ENCODE measurements around the gene ZNF516.
A peak's percentile ranks its signal among the peaks of the same experiment; 100 is the strongest.

The ZNF516 gene

DNA sequence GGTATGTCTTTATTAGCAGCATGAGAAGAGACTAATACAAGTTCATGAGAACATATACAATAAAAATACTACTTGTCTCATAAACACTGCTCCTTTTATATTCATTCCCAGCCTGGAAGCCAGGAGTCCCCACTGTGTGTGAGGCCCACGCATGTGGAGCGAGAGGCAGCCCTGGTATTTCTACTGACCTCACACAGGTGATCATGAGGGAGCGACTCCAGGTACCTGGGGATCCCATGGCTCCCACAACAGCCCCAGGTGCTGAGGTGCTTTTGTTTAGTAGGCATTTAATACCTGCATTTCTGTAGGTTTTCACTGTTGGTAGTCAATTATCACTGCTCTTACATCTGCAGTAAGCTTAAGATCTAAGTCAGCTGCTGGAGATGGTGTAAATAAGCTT lies 75.2 kb downstream of the ZNF516 start:
- DNase-seq: no peak

DNA sequence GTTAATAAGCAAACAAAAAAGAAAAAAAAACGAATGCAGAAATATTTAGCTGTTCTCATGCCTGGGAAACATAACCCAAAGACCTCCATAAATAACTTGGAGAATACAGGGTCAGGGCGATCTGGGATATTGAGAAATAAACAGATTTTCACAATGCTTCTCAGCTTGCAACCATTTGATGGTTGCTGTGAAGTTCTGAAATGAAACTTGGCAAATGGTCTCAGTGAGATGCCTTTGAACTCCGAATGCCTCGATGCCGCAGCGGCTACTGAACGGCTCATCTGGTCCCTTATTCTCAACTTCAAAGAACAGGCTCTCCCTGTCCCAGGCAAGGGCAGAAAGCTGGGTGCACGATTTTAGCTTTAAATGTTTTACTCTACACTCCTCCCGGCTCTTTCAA lies 78.1 kb downstream of the ZNF516 start:
- no peak for DNase-seq

DNA sequence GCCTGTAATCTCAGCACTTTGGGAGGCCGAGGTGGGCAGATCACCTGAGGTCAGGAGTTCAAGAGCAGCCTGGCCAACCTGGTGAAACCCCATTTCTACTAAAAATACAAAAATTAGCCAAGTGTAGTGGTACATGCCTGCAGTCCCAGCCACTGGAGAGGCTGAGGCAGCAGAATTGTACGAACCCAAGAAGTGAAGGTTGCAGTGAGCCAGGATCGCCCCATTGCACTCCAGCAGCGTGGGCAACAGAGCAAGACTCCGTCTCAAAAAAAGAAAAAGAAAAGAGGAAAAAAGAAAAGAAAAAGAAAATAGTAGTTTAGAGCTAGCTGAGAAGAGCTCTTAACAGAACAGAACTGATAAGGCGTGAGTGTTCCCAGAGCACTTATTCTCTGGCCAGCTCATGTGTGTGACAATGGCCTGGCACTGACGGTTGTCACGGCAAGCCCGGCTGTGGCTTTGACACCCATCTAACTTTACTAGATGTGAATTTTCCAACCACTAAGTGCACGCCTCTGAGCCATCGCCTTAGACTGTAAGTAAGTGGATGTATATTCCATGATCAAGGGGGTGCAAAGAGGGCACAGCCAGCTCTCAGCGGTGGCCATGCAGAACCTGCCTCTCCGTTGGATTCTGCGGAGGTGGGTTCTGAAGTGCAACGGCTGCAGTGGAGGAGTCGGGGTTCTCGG lies 80.0 kb downstream of the ZNF516 start:
- DNase-seq: no peak

DNA sequence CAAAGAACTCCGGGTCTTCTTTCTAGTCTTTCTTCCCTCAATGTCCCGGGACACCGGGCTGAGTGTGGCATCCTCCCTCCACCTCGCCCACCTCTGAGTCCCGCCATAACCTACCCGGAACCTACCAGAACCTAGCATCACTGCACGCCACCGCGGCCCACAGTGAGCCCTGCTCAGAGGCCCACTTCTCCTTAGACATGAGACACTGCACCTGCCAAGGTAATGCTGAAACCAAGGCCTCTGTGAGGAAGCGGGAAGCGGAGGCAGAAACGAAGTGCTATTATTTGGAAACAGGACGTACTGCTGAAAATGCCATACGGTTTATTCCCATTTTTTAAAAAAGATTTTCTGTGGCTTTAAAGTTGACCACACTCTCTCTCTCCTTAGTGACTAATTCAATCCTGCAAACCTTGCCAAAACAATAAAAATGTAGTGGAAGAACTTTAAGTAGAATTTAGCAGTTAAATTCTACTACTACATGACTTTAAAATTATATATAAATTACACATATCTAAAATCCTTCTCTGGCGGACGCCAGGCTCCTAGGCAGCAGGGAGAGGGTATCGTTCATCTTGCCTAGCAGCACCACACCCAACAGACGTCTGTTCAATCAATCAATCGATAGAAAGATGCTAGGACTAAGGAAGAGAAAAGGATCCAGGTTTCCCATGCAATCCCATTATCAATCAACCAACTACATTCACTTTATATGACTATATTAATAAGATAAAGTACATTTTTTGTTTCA lies 82.0 kb downstream of the ZNF516 start:
- DNase-seq: no peak

DNA sequence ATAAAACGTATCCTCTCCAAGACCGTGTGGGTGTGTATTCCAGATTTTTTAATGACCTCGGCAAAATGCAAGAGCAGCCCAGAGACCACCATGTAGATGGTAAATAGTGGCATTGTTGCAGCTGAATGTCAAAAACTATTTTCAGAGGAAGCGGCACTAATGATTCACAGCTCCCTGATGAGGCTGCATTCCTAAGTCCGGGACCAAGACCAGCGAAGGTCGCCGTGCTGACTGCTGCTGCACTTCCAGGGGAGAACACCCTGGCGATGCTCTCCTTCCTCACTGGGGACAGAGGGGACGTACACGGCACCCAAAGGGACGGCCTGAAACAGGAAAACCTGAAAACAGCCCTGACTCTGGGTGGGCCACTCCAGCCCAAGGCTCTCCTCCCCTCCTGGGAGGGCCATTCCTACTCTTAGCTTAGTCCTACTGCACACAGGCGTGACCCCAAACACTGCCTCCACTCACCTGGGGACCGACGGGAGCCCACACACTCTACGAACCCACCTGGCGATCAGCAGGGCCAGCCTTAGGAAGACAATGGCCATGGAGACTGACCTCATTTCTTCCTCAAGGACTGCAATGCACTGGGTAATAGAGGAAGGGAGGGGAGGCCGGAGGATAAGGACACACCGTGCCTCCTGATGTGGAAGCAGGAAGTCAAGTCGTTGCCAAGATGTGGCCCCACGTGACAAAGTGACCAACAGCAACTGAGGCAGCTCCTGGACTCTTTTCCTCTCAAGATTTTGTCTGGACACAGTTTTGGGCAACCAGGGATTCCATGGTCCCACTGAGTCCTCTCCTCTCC lies 82.8 kb downstream of the ZNF516 start:
- DNase-seq: no peak

DNA sequence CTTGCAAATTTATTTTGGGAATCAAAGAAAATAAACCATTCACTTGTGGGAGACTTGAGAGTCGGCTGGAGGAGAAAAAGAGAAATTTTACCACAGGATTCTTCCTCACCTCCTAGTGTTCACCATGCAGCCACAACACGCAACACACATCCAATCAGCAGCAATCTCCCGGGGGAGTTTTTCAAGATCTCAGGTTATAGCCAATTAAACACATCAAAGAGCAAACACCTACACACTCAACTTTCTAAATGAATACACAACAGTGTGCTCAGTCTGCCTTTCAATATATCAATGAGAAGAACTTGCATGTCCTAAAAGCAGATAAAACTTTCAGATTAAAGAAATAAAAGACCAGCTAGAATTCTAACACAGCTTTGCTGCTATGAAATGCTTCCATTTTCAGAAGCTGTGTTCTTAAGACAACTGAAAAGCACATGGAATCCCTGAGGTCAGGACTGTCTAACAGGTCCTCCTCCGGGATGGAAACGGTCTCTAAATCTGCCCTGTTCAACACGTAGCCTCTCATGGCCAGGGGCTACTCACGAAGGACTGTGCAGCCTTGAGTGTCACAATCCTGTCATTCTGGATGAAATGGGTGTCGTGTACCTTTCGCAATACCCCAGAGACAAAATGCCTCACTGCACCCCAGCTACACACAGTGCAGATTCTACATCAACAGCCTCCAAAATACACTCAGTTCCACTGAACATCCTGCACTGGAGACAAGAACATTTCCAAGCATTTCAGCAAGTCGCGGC lies 84.2 kb downstream of the ZNF516 start:
- DNase-seq: peak; percentile 51

DNA sequence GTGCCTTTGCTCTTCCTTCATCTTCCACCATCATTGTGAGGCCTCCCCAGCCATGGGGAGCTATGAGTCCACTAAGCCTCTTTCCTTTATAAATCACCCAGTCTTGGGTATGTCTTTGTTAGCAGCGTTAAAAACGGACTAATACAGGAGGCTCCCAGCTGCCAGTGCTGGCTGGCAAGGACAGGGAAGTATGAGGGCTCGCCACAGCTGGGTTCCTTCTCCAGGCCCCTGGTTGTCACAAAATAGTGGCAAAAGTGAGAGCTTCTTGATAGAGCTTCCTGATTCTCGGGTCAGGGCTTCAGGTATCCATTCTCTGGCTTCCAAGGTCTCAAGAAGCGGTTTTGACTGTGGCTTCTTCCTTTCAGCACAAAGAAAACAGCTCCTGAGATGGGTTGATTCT lies 85.0 kb downstream of the ZNF516 start:
- DNase-seq: no peak

DNA sequence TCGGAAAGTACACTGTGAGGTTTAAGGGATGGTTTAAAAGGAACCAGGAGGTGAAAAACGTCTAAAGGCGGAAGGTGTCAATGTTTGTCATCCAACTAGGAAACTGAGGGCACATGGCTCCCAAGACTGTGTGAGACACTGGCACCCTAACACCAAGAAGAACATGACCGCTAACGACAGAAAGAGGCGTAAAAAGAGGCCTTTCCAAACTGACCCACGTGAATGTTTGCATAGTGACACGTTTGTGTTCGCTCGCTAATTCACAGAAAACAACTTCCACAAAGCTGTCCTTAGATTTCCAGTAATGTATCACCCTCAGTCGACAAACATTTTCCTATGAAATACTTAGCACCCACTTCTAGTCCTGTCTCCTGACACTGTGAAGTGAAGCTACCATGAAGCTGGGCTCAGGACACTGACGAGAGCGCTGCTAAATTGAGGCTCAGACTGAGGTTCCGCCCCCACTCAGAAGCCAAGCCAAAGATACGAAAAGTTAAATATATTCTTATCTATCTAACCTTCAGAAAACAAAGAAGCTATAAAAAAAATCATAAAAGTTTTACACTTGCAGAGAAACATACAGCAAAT lies 86.5 kb downstream of the ZNF516 start:
- no peak for DNase-seq

DNA sequence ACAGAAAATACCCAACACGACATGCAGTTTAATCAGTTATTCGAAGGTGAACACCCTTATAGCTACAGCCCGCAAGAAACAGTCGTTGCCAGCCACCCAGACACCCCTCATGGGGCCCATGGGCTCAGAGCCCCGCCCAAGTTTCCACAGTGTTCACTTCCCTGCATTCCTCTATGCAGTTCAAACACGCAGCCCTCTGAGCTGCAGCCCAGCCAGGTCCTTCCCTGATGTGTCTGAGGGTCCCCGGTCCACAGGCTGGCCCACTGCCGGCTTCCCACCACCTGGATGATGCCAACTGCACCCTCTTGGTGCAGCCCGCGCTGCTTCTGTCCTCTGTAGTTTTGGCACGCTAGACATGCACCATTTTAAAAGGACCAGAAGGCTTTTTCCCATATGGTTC lies 87.4 kb downstream of the ZNF516 start:
- DNase-seq: no peak

DNA sequence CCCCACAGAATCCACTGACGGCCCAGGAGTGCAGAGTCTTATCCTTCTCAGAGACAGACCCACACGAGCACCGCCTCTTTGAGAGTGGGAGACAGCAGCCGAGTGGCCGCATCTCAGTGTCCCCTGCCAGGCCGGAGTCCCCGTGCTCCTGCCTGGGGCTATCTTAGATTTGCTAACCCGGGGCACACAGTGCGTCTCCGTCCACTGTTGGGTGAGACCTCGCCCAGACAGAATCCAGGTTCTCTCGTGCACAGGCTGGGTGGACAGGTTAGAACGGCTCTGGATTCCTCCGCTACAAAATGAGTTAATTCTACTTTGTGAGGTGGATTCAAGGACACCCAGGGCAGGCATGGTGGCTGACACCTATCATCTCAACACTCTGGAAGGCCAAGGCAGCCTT lies 88.3 kb downstream of the ZNF516 start:
- no peak for DNase-seq

DNA sequence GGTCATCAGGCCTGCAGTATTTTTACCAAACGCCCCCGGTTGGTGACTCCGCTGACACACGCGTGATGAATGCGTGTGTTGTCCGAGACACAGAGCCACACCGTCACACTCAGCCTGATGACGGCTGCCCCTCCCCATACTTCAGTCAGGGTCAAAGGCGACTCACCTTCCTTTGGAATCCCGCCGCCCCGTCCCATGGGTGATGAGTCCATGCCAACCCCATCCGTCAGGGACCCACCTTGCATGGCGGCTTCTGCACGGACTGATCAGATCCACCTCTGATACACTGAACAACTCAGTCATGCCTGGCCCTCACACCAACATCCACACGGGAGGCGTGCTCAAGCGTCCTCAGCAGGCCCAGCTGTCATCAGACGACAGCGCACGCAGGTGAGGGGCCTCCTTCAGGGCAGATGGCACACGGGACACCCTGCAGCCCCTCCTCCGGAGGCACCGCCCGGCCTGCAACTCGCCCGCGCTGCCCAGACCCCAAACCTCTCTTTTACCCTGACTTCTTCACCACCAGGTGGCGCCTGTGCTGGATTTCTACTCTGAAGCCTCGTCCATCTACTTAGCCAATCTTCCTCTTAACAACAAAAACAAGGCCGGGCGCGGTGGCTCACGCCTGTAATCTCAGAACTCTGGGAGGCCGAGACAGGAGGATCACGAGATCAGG lies 89.2 kb downstream of the ZNF516 start:
- DNase-seq: peak; percentile 26

DNA sequence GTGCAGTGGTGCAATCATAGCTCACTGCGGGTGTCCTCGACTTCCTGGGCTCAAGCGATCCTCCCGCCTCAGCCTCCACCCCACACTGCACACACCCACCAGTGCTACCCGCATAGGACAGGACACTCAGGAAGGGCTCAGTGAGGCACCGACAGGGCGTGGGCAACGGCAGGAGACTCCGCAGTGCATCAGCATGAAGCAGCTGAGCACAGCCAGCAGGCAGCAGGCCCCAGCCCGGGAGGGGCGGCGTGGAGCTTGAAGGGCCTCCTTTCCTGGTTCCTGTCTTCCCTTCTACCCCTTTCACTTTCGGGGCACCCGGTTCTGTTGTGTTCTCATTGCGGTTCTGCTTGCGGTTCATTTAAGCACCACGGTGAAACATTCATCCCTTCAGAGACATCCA lies 89.8 kb downstream of the ZNF516 start:
- DNase-seq: no peak

DNA sequence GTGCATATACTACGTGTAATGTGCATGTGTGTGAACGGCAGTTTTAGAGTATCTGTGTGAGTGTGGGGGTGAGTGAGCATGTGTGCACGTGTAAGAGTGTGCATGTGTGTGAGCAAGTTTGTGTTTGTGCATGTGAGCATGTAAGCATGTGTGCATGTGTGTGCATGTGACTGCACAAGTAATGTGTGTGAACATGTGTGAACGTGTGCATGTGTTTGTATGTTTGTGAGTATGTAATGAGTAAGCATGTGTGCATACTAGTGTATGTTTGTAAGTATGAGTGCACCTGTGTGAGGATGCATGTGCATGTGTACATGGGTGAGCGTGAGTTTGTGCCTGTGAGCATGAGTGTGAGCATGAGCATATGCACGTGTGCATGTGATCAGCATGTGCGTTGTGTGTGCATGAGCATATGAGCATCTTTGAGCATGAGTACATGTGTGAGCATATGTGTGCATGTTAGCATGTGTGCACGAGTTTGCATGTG lies 90.7 kb downstream of the ZNF516 start:
- DNase-seq: no peak

DNA sequence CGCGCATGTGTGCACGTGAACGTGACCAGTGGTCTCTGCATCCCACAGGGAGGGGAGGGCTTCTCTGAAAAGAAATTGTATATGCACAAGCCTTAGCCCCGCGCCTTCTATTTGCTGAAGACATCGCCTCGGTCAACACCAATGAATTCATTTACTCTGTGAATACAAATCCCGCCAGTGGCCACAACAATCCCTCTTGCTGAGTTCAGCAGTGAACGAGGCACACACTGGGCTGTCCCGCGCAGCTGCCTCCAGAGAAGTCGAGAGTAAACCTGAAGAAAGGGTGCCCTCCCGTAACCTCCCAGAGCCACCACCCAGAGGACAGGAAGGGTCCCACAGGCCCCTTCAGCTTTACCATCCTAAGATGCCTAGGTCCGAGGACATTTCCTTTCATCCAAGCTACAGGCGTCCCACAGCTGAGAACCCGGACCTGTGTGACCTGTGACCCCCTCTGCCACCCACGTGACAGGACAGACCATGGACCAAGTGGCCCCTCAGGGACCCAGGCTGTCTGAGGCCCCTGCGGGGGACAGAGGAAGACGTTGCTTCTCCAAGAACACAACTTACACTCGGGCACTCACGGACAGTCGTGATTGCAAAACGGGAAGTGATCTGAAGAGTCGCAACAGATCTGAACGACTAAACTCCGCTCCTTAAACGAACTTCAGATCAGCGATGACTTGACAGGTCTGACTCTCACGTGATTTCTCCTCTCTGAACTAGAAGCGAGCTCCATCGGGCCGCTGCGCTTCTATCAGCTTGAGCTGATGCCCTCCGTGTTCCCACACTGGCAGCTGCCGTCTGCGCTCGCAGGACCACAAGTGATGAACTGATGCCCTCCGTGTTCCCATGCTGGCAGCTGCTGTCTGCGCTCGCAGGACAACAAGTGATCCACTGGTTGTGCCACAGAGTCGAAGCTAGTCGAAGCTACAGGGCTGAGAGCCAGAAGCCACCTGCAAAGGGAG lies 92.7 kb downstream of the ZNF516 start:
- DNase-seq: no peak

DNA sequence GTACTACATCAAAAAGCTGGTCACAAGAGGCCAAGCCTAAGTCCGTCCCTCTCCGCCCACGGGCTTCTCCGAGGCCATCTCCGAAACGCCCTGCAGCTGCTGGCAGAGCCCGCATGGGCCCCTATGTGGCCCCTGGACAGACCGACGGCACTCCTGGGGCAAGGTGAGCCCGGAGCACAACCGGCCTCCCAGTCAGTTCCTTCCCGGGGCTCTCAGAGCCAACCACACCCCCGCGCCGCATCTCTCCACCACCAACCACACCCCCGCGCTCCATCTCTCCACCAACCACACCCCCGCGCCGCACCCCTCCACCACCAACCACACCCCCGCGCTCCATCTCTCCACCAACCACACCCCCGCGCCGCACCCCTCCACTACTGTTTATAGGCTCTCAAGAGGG lies 93.5 kb downstream of the ZNF516 start:
- DNase-seq: no peak

DNA sequence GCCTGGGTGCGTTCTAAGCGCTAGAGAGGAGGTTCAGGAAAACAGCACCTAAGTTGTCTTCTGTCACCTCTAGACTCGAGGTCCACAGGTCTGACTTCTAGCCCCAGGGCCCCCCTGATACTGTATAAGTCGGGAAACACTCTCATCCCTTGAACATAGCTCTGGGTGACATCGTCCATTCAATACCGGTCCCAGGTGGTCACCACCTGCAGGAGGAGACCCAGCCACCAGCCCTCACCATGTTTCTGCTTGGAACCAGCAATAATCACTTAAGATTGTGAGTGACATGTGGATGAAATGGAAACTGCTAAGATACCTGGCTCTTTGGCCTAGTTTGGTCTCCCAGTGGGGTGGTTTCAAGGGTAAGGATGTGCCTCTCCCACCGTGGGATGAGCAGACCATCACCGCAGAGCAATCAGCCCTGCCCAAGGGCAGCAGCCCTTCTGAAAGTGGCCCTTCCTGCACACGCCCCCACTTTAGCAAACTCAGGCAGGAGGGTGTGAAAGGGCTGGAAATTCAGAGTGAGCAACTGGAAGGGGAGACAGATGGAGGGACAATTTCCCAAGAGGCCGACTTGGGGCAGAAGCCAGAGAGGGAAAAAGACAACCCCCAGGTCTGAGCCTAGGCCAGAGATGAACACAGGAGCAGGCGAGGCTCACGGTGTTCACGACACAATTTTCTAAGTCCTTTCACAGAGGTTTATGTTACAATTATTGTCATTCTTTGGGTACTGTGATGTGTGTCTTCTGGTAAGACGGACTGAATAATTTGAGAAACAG lies 95.2 kb downstream of the ZNF516 start:
- DNase-seq: no peak

DNA sequence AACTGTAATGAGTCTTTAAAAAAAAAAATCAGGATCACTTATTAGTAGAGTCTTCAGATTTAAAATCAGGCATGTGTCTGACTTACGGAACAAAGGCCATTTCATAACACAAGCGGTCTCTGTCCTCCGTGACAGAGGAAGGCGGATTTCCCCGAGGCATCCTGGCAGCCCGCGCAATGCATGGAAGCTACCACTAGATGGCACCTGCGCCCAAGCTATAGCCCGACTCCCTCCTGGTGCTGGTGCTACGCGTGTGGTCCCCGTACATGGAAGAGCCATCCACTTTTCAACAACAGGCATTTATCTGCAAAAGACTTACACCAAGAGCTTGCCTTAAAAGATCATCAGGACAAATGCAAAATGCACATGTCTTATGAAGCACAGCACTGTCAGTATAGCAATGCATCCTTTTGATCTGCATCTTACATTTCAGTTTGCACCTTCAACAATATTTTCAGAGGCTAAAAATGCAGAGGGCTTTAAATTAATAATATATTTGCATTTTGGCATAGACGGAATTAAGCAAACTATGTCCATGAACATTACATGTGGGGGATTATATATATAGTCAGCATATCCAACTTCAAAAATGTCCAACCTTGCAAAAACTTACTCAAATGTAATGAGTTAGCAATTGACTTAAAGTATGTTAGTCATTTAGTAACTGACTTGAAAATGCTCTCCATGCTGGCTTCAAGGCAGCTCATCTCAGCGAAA lies 96.0 kb downstream of the ZNF516 start:
- DNase-seq: peak; percentile 73

DNA sequence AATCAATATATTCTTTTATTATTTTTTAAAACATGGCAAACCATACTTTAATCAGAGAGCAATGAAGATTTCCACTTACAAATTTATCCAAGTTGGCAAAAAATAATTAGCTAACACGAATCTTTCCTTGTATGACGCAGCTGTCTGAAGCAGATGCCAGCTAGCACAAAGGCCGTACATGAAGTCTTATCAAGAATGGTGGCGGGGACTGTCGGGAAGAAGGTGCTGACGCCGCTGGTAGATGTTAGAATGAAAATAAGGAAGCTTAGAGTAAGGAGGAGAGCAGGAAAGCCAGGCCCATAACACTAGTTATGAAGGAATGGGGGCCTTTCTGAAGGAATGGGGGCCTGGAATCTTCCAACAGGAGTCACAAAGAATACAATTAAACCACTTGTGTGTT lies 96.7 kb downstream of the ZNF516 start:
- no peak for DNase-seq

DNA sequence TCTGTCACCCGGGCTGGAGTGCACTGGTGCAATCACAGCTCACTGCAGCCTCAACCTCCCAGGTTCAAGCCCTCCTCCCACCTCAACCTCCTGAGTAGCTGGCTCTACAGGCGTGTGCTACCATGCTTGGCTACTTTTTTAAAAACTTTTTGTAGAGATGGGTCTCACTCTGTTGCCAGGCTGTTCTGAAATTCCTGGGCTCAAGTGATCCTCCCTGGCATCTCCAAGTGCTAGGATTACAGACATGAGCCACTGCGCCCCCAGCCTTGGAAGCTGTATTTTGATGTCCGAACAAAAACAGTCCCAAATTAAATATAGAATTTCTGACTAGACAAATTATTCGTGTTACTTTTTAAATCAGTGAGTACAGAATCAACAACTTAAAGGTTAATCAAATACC lies 97.4 kb downstream of the ZNF516 start:
- no peak for DNase-seq

Measured in activated CD4-positive, alpha-beta T cell treated with anti-CD3 and anti-CD28 coated beads, Interleukin-10, Interleukin-2, amounts not matched to agents 100 ng/mL and 50 ng/mL, durations not matched to agents 16 hours and 8 hours (primary cell).